Breast epithelium (tissue), 4 donors: ENCODE results near the gene ZNF223. TPM values are rescaled to one million over a fixed set of nuclear protein-coding genes. Genes with fewer than 3 reads are reported as not detected.

ENCODE experiments used
- DNase-seq, 2 donors: peaks; one replicate each; pipeline ENCODE4 v3.0.0-alpha.2; 2019; ENCODE audit warnings: low spot score in 2 of 2
- H3K27ac ChIP-seq, 2 donors: fragments of 200-600 bp; sonication (generic) in 1 of 2; one replicate each; pipeline ENCODE4 v1.5.1; 2016 to 2019; ENCODE audit warnings: mild to moderate bottlenecking in 1 of 2
- H3K27me3 ChIP-seq, 2 donors: fragments of 200-600 bp; sonication (generic) in 1 of 2; one replicate each; pipeline versions ENCODE4 v1.5.1 to v1.6.0; 2017 to 2019; ENCODE audit warnings: control low read depth in 1 of 2, mild to moderate bottlenecking in 1 of 2
- H3K36me3 ChIP-seq: fragments of 200-600 bp; one replicate; pipeline ENCODE4 v1.5.1; 2019
- H3K4me1 ChIP-seq, 2 donors: fragments of 200-600 bp; sonication (generic); one replicate each; pipeline ENCODE4 v1.5.1; 2016 to 2019; ENCODE audit warnings: control low read depth in 1 of 2
- H3K4me3 ChIP-seq, 3 donors: fragments of 200-600 bp; sonication (generic); 1 replicate in 2 of 3; 2 replicates in 1 of 3; pipeline ENCODE4 v1.5.1; 2016 to 2019; ENCODE audit warnings: mild to moderate bottlenecking in 3 of 3, moderate library complexity in 2 of 3
- H3K9me3 ChIP-seq, 2 donors: fragments of 200-600 bp; sonication (generic) in 1 of 2; one replicate each; pipeline ENCODE4 v1.5.1; 2016 to 2019; ENCODE audit warnings: control low read depth in 1 of 2
- POLR2A ChIP-seq: fragments of 450-650 bp; IDR thresholded peaks from one replicate; pipeline ENCODE4 v1.6.1; 2016; ENCODE audit warnings: antibody characterized with exemption, mild to moderate bottlenecking, moderate library complexity
- POLR2AphosphoS5 ChIP-seq, 3 donors: sonication (generic); formaldehyde crosslinking; IDR thresholded peaks; one replicate each; pipeline ENCODE4 v1.6.1; 2017; ENCODE audit warnings: antibody characterized with exemption in 3 of 3
- intact Hi-C: fragments of 100-400 bp; cut with DNase I; formaldehyde crosslinking; loops from one replicate; pipeline ENCODE4 v1.15.1; 2023; ENCODE audit warnings: low total_unique reads
- total RNA-seq, 3 donors: library from RNA; depleted of rRNA; stranded (reverse); fragments of >200 nt; gene quantifications; one replicate each; pipeline ENCODE4 v1.1.0, GENCODE V29; 2016
- TF ChIP-seq, protein P1 (sequence below), 3 donors: fragments of 450-650 bp; IDR thresholded peaks; one replicate each; pipeline ENCODE4 v1.5.1; 2016 to 2017; ENCODE audit warnings: antibody characterized with exemption in 3 of 3, mild to moderate bottlenecking in 3 of 3, moderate library complexity in 3 of 3

The ZNF223 gene
- total RNA-seq, 3 donors from 2014 or later = 2.6 to 12.3 (median 5.6) TPM

- Histone ChIP-seq H3K4me1 (no peaks in the 10 kb centered on the region), H3K9me3 (peaks cover 7% of the 10 kb centered on the region in 2 donors), H3K27ac (peak within 1 kb of the TSS; percentile 76 to 87), H3K4me3 (peak within 1 kb of the TSS; percentile 64 to 92 (median 77)), H3K36me3 (peaks cover 10% of the 10 kb centered on the region), H3K27me3 (no peaks in the 10 kb centered on the region)
- intact Hi-C loops = no loop called here
- TF ChIP-seq POLR2A (no peak), POLR2AphosphoS5 (IDR thresholded peaks at IDR 0.05) (peak; percentile 13 to 61 (median 34))
- peak; percentile 78 to 86 for DNase-seq
Observed at GRCh38 chr19:44093931-44094765, 42.3 kb downstream of the ZNF223 start, which contains the start of gene ZNF224. Gene ZNF224, plus strand, starts transcription at chr19:44094361. Its CDS starts 3,513 bp downstream, at chr19:44097874.

DNA sequence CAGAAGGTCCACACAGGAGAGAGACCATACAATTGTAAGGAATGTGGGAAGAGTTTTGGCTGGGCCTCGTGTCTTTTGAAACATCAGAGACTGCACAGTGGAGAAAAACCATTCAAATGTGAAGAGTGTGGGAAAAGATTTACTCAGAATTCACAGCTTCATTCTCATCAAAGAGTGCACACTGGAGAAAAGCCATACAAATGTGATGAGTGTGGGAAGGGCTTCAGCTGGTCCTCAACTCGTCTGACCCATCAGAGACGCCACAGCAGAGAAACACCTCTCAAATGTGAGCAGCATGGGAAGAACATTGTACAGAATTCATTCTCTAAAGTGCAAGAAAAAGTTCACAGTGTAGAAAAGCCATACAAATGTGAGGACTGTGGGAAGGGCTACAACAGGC is 55.9 kb downstream of the ZNF223 start:
- intact Hi-C loops = no loop called here
- DNase-seq = no peak
- TF ChIP-seq POLR2A (no peak), POLR2AphosphoS5 (IDR thresholded peaks at IDR 0.05) (no peak)
- TF ChIP-seq, protein P1, sequence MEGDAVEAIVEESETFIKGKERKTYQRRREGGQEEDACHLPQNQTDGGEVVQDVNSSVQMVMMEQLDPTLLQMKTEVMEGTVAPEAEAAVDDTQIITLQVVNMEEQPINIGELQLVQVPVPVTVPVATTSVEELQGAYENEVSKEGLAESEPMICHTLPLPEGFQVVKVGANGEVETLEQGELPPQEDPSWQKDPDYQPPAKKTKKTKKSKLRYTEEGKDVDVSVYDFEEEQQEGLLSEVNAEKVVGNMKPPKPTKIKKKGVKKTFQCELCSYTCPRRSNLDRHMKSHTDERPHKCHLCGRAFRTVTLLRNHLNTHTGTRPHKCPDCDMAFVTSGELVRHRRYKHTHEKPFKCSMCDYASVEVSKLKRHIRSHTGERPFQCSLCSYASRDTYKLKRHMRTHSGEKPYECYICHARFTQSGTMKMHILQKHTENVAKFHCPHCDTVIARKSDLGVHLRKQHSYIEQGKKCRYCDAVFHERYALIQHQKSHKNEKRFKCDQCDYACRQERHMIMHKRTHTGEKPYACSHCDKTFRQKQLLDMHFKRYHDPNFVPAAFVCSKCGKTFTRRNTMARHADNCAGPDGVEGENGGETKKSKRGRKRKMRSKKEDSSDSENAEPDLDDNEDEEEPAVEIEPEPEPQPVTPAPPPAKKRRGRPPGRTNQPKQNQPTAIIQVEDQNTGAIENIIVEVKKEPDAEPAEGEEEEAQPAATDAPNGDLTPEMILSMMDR (IDR thresholded peaks at IDR 0.05) = no peak
- Histone ChIP-seq H3K27me3 (no peaks in the 10 kb centered on the region), H3K4me3 (no peak overlapping the region), H3K4me1 (peaks cover 0 to 8% of the 10 kb centered on the region in 2 donors), H3K27ac (no peak overlapping the region), H3K36me3 (peaks cover 14% of the 10 kb centered on the region), H3K9me3 (peaks cover 70 to 82% of the 10 kb centered on the region in 2 donors)

- Histone ChIP-seq H3K4me3 (no peak overlapping the region), H3K27ac (no peak overlapping the region), H3K27me3 (no peaks in the 10 kb centered on the region), H3K4me1 (peaks cover 0 to 8% of the 10 kb centered on the region in 2 donors), H3K36me3 (peaks cover 10% of the 10 kb centered on the region), H3K9me3 (peaks cover 56 to 69% of the 10 kb centered on the region in 2 donors)
- TF ChIP-seq POLR2A = no peak
- no peak for TF ChIP-seq POLR2AphosphoS5 (IDR thresholded peaks at IDR 0.05)
- TF ChIP-seq, protein P1 (IDR thresholded peaks at IDR 0.05) = no peak
- no peak for DNase-seq
- intact Hi-C loops = no loop called here
Observed at GRCh38 chr19:44109458-44109857, 57.6 kb downstream of the ZNF223 start.

DNA sequence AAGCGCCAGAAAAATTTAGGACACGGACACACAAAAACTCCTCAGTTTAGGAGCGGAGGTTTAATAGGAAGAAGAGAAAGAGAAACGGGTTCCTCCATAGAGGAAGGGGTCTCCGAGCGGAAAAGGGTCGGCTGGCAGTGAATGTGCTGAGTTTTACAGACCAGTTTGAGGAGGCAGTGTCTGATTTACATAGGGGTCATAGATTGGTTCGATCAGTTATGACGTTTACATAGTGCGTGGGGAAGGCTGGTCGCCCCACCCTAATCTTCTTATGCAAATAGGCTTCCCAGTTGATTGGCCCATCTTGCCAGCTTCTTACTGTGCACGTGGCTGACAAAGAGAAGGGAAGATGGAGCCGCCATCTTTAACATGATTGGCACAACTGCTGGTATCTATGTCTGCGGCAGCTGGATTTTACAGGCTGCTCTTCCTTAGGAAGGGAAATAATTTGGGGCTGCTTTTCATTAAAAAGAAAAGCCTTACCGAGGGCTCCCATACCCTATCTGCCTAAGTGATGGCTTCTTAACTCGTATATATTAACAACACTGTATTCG is 60.2 kb downstream of the ZNF223 start:
- Histone ChIP-seq H3K27me3 (no peaks in the 10 kb centered on the region), H3K36me3 (peaks cover 8% of the 10 kb centered on the region), H3K27ac (no peak overlapping the region), H3K9me3 (peaks cover 39 to 45% of the 10 kb centered on the region in 2 donors), H3K4me1 (peaks cover 0 to 8% of the 10 kb centered on the region in 2 donors), H3K4me3 (peak overlapping the region in 2 of 3 donors; percentile 83 to 90)
- intact Hi-C loops = no loop called here
- TF ChIP-seq POLR2A (no peak), POLR2AphosphoS5 (IDR thresholded peaks at IDR 0.05) (no peak)
- TF ChIP-seq, protein P1 (IDR thresholded peaks at IDR 0.05) = no peak
- no peak for DNase-seq

DNA sequence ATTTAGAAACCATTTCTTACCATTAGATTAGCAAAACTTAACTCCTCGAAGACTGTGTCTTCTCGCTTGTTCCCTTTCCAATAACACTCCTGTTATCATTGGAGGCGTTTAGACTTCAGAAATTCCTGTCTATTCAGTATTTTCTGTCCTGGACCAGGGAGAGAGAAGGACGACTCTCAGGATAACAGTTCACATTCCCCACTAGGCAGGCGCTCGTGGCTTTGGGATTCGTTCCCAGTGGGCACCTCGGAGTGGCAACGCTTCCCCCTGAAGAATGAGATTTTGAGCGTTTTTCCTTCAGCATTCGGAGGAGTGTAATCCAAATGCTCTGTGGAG is 60.9 kb downstream of the ZNF223 start:
- intact Hi-C loops = no loop called here

More for the DNA sequence above, 60.9 kb downstream of the ZNF223 start:
- peaks cover 31 to 37% of the 10 kb centered on the region in 2 donors for H3K9me3 ChIP-seq
- no peaks in the 10 kb centered on the region for H3K27me3 ChIP-seq
- TF ChIP-seq, protein P1 (IDR thresholded peaks at IDR 0.05) = peak in 1 of 3 donors; percentile 17
- TF ChIP-seq POLR2A = no peak
- peak overlapping the region in 1 of 2 donors; percentile 59 for H3K27ac ChIP-seq
- peaks cover 0 to 8% of the 10 kb centered on the region in 2 donors for H3K4me1 ChIP-seq
- H3K36me3 ChIP-seq = peaks cover 5% of the 10 kb centered on the region
- peak overlapping the region; percentile 60 to 90 (median 83) for H3K4me3 ChIP-seq
- DNase-seq = no peak
